SU-DHL-6 (cell line): ENCODE data around the gene OSBPL6.

ENCODE experiments used
- EZH2phosphoT487 ChIP-seq: fragments of 200-600 bp; sonication (generic), shearing (Covaris generic); conservative IDR thresholded peaks from 2 replicates; pipeline ENCODE4 v1.6.1; 2018; ENCODE audit warnings: mild to moderate bottlenecking, antibody characterized with exemption, low read length, moderate library complexity, mixed read lengths
- TF ChIP-seq, protein P1 (sequence below): fragments of 200-600 bp; sonication (generic); IDR thresholded peaks from one replicate; pipeline ENCODE4 v1.5.1; 2017; ENCODE audit warnings: antibody characterized with exemption, mild to moderate bottlenecking, low read length, moderate library complexity; ENCODE audit not compliant: insufficient read depth, poor library complexity, severe bottlenecking

DNA sequence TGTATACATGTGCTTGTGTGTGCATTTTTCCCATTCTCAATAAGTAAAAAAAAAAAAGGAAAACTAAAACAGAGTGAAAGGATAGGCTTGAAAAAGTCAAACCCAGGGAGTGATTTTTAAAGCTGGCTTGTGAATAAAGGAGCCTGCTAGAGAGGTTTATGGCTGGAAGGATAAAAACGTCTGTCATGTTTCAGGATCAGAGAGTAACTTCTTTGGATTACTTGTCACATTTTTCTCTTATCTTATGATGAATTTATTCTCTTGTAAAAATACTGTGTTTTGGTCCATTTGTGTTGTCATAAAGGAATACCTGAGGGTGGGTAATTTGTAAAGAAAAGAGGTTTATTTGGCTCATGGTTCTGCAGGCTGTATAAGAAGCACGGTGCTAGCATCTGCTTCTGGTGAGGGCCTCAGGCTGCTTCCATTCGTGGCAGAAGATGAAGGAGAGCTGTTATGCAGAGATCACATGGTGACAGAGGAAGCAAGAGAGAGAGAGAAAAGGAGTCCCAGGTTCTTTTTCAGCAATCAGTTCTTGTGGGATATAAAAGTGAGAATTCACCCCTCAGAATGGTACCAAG, 89.1 kb downstream of the OSBPL6 start:
- TF ChIP-seq, protein P1, sequence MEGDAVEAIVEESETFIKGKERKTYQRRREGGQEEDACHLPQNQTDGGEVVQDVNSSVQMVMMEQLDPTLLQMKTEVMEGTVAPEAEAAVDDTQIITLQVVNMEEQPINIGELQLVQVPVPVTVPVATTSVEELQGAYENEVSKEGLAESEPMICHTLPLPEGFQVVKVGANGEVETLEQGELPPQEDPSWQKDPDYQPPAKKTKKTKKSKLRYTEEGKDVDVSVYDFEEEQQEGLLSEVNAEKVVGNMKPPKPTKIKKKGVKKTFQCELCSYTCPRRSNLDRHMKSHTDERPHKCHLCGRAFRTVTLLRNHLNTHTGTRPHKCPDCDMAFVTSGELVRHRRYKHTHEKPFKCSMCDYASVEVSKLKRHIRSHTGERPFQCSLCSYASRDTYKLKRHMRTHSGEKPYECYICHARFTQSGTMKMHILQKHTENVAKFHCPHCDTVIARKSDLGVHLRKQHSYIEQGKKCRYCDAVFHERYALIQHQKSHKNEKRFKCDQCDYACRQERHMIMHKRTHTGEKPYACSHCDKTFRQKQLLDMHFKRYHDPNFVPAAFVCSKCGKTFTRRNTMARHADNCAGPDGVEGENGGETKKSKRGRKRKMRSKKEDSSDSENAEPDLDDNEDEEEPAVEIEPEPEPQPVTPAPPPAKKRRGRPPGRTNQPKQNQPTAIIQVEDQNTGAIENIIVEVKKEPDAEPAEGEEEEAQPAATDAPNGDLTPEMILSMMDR = no peak
- no peak for TF ChIP-seq EZH2phosphoT487
